H1 (cell line): ENCODE data around the gene NFIA. TPM values are rescaled to one million over a fixed set of nuclear protein-coding genes. Genes with fewer than 3 reads are reported as not detected.

ENCODE experiments used
- CTCF ChIA-PET: fragments of 300-600 bp; sonication (Branson Sonifier 250); formaldehyde crosslinking; loops from one replicate; lab custom pipeline; 2021; ENCODE audit not compliant: partially characterized antibody; lab: Charles Lee
- POLR2A ChIA-PET: fragments of 300-600 bp; sonication (Branson Sonifier 250); formaldehyde crosslinking; loops from one replicate; lab custom pipeline; 2021; ENCODE audit warnings: inconsistent platforms; ENCODE audit not compliant: partially characterized antibody; lab: Charles Lee
- DNase-seq, 2 experiments: peaks; one replicate each; pipeline versions ENCODE4 v3.0.0 to v3.0.0-alpha.2; 2010 to 2022; ENCODE audit warnings: low spot score in 2 of 2, low read depth in 1 of 2, mixed read lengths in 1 of 2
- FAIRE-seq: peaks from 2 replicates; lab custom pipeline; 2011; peaks lifted over from hg19 to GRCh38; lab: Jason Lieb, UNC
- H2AFZ ChIP-seq: 2 replicates; pipeline ENCODE4 v1.8.1; 2012; ENCODE audit warnings: low read length, inconsistent platforms
- H2AK5ac ChIP-seq: 2 replicates; pipeline ENCODE4 v1.6.1; 2013; ENCODE audit warnings: low read depth, low read length
- H2BK120ac ChIP-seq: replicated peaks from 2 replicates; pipeline ENCODE3; 2013; ENCODE audit warnings: low read depth, low read length, inconsistent platforms
- H2BK12ac ChIP-seq: 2 replicates; pipeline ENCODE4 v1.6.1; 2013; ENCODE audit warnings: low read depth, low read length
- H2BK15ac ChIP-seq: 2 replicates; pipeline ENCODE4 v1.6.1; 2013; ENCODE audit warnings: low read length
- H2BK20ac ChIP-seq: 2 replicates; pipeline ENCODE4 v1.6.1; 2013; ENCODE audit warnings: low read length
- H2BK5ac ChIP-seq: 2 replicates; pipeline ENCODE4 v1.6.1; 2013; ENCODE audit warnings: low read depth, low read length
- H3K14ac ChIP-seq: 2 replicates; pipeline ENCODE4 v1.6.1; 2013; ENCODE audit warnings: inconsistent platforms; ENCODE audit not compliant: insufficient read length
- H3K18ac ChIP-seq: 2 replicates; pipeline ENCODE4 v1.6.1; 2013; ENCODE audit warnings: low read length; ENCODE audit errors: extremely low read depth
- H3K23ac ChIP-seq: 2 replicates; pipeline ENCODE4 v1.6.1; 2013; ENCODE audit warnings: inconsistent platforms; ENCODE audit not compliant: insufficient read length
- H3K23me2 ChIP-seq: 2 replicates; pipeline ENCODE4 v1.6.1; 2013; ENCODE audit warnings: low read depth, low read length
- H3K27ac ChIP-seq: 2 replicates; pipeline ENCODE4 v1.6.1; 2011; ENCODE audit warnings: low read depth, low read length, inconsistent platforms
- H3K27me3 ChIP-seq, 4 experiments: replicated peaks in 1 of 4; 1 replicate in 1 of 4; 2 replicates in 3 of 4; pipeline versions ENCODE4 v1.6.1 to v1.8.1; 2011 to 2013; ENCODE audit warnings: low read length in 3 of 4, mild to moderate bottlenecking in 3 of 4, inconsistent platforms in 2 of 4, mixed read lengths in 2 of 4, moderate library complexity in 1 of 4; ENCODE audit not compliant: control insufficient read depth in 3 of 4, insufficient read depth in 3 of 4; ENCODE audit errors: extremely low read depth in 1 of 4
- H3K36me3 ChIP-seq, 4 experiments: 2 replicates each; pipeline versions ENCODE4 v1.6.1 to v1.8.1; 2011 to 2013; ENCODE audit warnings: mild to moderate bottlenecking in 4 of 4, low read length in 3 of 4, moderate library complexity in 2 of 4, control low read depth in 1 of 4, inconsistent platforms in 1 of 4; ENCODE audit not compliant: insufficient read depth in 4 of 4, control insufficient read depth in 2 of 4
- H3K4ac ChIP-seq: replicated peaks from 2 replicates; pipeline ENCODE3; 2013; ENCODE audit warnings: low read length, low read depth, mixed read lengths, inconsistent platforms; ENCODE audit not compliant: insufficient read length
- H3K4me1 ChIP-seq, 4 experiments: replicated peaks in 1 of 4; 1 replicate in 1 of 4; 2 replicates in 3 of 4; pipeline versions ENCODE4 v1.6.1 to v1.8.1; 2011 to 2013; ENCODE audit warnings: low read length in 3 of 4, inconsistent platforms in 2 of 4, mixed read lengths in 1 of 4; ENCODE audit not compliant: insufficient read depth in 4 of 4, control insufficient read depth in 3 of 4
- H3K4me2 ChIP-seq, 2 experiments: 2 replicates each; pipeline versions ENCODE4 v1.6.1 to v1.8.1; 2011 to 2013; ENCODE audit warnings: low read depth in 2 of 2, low read length in 2 of 2, control low read depth in 1 of 2, inconsistent platforms in 1 of 2, mild to moderate bottlenecking in 1 of 2; ENCODE audit not compliant: insufficient read depth in 1 of 2
- H3K4me3 ChIP-seq, 4 experiments: fragments of 200-600, 300-600 bp in 1 of 4; sonication (generic), shearing (Covaris generic), sonication (Bioruptor Twin) in 1 of 4; 2 replicates each; pipeline versions ENCODE4 v1.5.1 to v1.8.1; 2011 to 2016; ENCODE audit warnings: low read length in 4 of 4, low read depth in 3 of 4, control low read depth in 2 of 4, inconsistent platforms in 2 of 4, mild to moderate bottlenecking in 2 of 4, mixed read lengths in 1 of 4, moderate library complexity in 1 of 4; ENCODE audit not compliant: insufficient read depth in 2 of 4; ENCODE audit errors: extremely low read depth in 1 of 4
- H3K56ac ChIP-seq: replicated peaks from 2 replicates; pipeline ENCODE3; 2013; ENCODE audit warnings: low read depth, mild to moderate bottlenecking, mixed read lengths, low read length, inconsistent platforms; ENCODE audit not compliant: insufficient read length
- H3K79me1 ChIP-seq: 2 replicates; pipeline ENCODE4 v1.6.1; 2013; ENCODE audit warnings: low read depth, low read length, control low read depth
- H3K79me2 ChIP-seq, 2 experiments: 2 replicates each; pipeline versions ENCODE4 v1.6.1 to v1.8.1; 2012 to 2013; ENCODE audit warnings: low read length in 2 of 2, mild to moderate bottlenecking in 2 of 2, inconsistent platforms in 1 of 2; ENCODE audit not compliant: insufficient read depth in 2 of 2, control insufficient read depth in 1 of 2
- H3K9ac ChIP-seq, 4 experiments: replicated peaks in 1 of 4; 1 replicate in 1 of 4; 2 replicates in 3 of 4; pipeline versions ENCODE4 v1.6.1 to v1.8.1; 2011 to 2013; ENCODE audit warnings: low read depth in 3 of 4, low read length in 3 of 4, control low read depth in 2 of 4, mild to moderate bottlenecking in 2 of 4, moderate library complexity in 2 of 4, inconsistent platforms in 1 of 4; ENCODE audit errors: extremely low read depth in 1 of 4
- H3K9me3 ChIP-seq, 2 experiments: 2 replicates each; pipeline versions ENCODE4 v1.6.1 to v1.8.1; 2012 to 2013; ENCODE audit warnings: mild to moderate bottlenecking in 2 of 2, moderate library complexity in 2 of 2, control low read depth in 1 of 2, inconsistent platforms in 1 of 2, low read depth in 1 of 2, low read length in 1 of 2, mixed read lengths in 1 of 2; ENCODE audit not compliant: insufficient read depth in 2 of 2
- H4K20me1 ChIP-seq, 2 experiments: replicated peaks in 1 of 2; 2 replicates each; pipeline versions ENCODE3 to v1.8.1; 2011 to 2013; ENCODE audit warnings: inconsistent platforms in 2 of 2, low read length in 2 of 2, mild to moderate bottlenecking in 1 of 2; ENCODE audit not compliant: insufficient read depth in 2 of 2, control insufficient read depth in 1 of 2
- H4K5ac ChIP-seq: 2 replicates; pipeline ENCODE4 v1.6.1; 2013; ENCODE audit warnings: low read length, low read depth, mixed read lengths, inconsistent platforms; ENCODE audit not compliant: insufficient read length
- H4K8ac ChIP-seq: 2 replicates; pipeline ENCODE4 v1.8.0; 2013; ENCODE audit warnings: mild to moderate bottlenecking, moderate library complexity, low read length, inconsistent platforms; ENCODE audit not compliant: insufficient read depth; ENCODE audit errors: extremely low read depth
- H4K91ac ChIP-seq: replicated peaks from 2 replicates; pipeline ENCODE3; 2013; ENCODE audit warnings: low read length, mixed read lengths, inconsistent platforms; ENCODE audit not compliant: insufficient read length
- BACH1 ChIP-seq: IDR thresholded peaks from 2 replicates; pipeline ENCODE4 v1.6.1; 2012; ENCODE audit warnings: low read length, improper control_type of control experiment
- KDM4A ChIP-seq: IDR thresholded peaks from one replicate; pipeline ENCODE4 v1.7.1; 2012; ENCODE audit warnings: low read depth, mild to moderate bottlenecking, moderate library complexity, low read length, inconsistent platforms; ENCODE audit not compliant: severe bottlenecking
- POU5F1 ChIP-seq: IDR thresholded peaks from 2 replicates; pipeline ENCODE4 v1.6.1; 2011; ENCODE audit warnings: low read depth, mild to moderate bottlenecking, low read length, moderate library complexity
- RAD21 ChIP-seq, 2 experiments: IDR thresholded peaks in 1 of 2; conservative IDR thresholded peaks in 1 of 2; 2 replicates each; pipeline ENCODE4 v1.6.1; 2011; ENCODE audit warnings: low read depth in 2 of 2, low read length in 2 of 2, improper control_type of control experiment in 1 of 2, inconsistent platforms in 1 of 2, mild to moderate bottlenecking in 1 of 2, moderate library complexity in 1 of 2
- SP4 ChIP-seq: IDR thresholded peaks from 2 replicates; pipeline ENCODE4 v1.6.1; 2012; ENCODE audit warnings: low read length, inconsistent platforms
- WGBS, 2 experiments: shearing (Covaris generic) in 1 of 2; methylation state at CpG; one replicate each; pipeline versions ENCODE4 v1.1.6 to v1.1.7; 2013 to 2015; ENCODE audit warnings: low lambda C conversion rate in 2 of 2, mixed read lengths in 2 of 2, inconsistent platforms in 1 of 2, low coverage in 1 of 2, missing lambda C conversion rate in 1 of 2; ENCODE audit not compliant: insufficient replicate concordance in 2 of 2, insufficient coverage in 1 of 2, insufficient read length in 1 of 2; ENCODE audit errors: extremely low coverage in 1 of 2, missing lambda C conversion rate in 1 of 2; 5-methylcytosine and 5-hydroxymethylcytosine counted together
- polyA plus RNA-seq, 7 experiments: library from polyadenylated mRNA; depleted of rRNA in 3 of 7; stranded (reverse) in 5 of 7; unstranded in 2 of 7; fragments of >200 nt in 5 of 7; fragments of 200-250 nt in 2 of 7; gene quantifications; 1 replicate in 5 of 7; 2 replicates in 1 of 7; 4 replicates in 1 of 7; pipeline versions ENCODE4 v1.2.1 to v1.2.3, GENCODE V29; 2011 to 2013; ENCODE audit warnings: missing spikeins in 2 of 7, mixed read lengths in 2 of 7
- total RNA-seq: library from RNA; stranded (reverse); fragmentation: NEBNext Ultra II Directional; extraction: Animal tissue kit (Norgen Biotek cat#: 25700); gene quantifications from 2 replicates; pipeline ENCODE4 v1.2.1, GENCODE V29; 2021

The NFIA gene
- total and polyA plus RNA-seq, 2 of the 8 experiments (the other 6 are each of a cell fraction or from before 2014, with no cell fraction given) = 1.8 to 2.3 TPM

GRCh38 chr1:61380561-61380960 lies 298.2 kb downstream of the NFIA start:
- Histone ChIP-seq H2BK5ac (no peak overlapping the region), H3K4me1 (no peaks in the 10 kb centered on the region), H3K27ac (no peak overlapping the region), H2AFZ (no peak overlapping the region), H2AK5ac (no peak overlapping the region), H3K23me2 (no peaks in the 10 kb centered on the region), H2BK20ac (no peak overlapping the region), H3K23ac (no peak overlapping the region), H3K36me3 (no peaks in the 10 kb centered on the region), H3K18ac (no peak overlapping the region), H3K27me3 (no peaks in the 10 kb centered on the region), H3K4ac (no peak overlapping the region), H3K56ac (no peak overlapping the region), H4K8ac (no peak overlapping the region), H2BK120ac (no peak overlapping the region), H4K5ac (no peak overlapping the region), H3K79me1 (no peaks in the 10 kb centered on the region), H4K91ac (no peak overlapping the region), H2BK12ac (no peak overlapping the region), H3K4me2 (no peak overlapping the region)
- WGBS, 2 experiments = 90% methylated on average over 3 of the region's 3 CpGs; no CpG with 5 or more reads in 1 of the 2 experiments
- no peak for DNase-seq
- no peak for FAIRE-seq
- ChIA-PET POLR2A (no interaction called here), CTCF (no interaction called here)
- TF ChIP-seq BACH1 (no peak), POU5F1 (no peak), RAD21 (IDR thresholded peaks at IDR 0.05 in 1 of 2, conservative IDR thresholded peaks at IDR 0.05 in 1 of 2; ENCODE audit: low read depth in 2 of 2, low read length in 2 of 2) (no peak), KDM4A (no peak), SP4 (no peak)
- TF ChIP-seq, all 59 proteins: peak for 0
- Histone ChIP-seq H3K14ac (no peak overlapping the region), H3K4me3 (no peak overlapping the region), H3K79me2 (no peaks in the 10 kb centered on the region), H3K9me3 (no peaks in the 10 kb centered on the region), H3K9ac (no peak overlapping the region), H2BK15ac (no peak overlapping the region), H4K20me1 (no peaks in the 10 kb centered on the region)
